ENCODE measurements around the gene RUVBL2.

- TF ChIP-seq TEAD4 (IDR thresholded peaks at IDR 0.05), result peak; percentile 16; the same call in 1 of the 2 replicates
- TF ChIP-seq NFIC (IDR thresholded peaks at IDR 0.05), result 0 out of 2 replicates have a peak, but pooled peaks have one; percentile 26
- TF ChIP-seq EP300 (IDR thresholded peaks at IDR 0.05; ENCODE audit: borderline replicate concordance), result peak; percentile 39; the same call in 1 of the 2 replicates
- TF ChIP-seq REST (IDR thresholded peaks at IDR 0.05; ENCODE audit: low read depth), result no peak
These were observed 48.5 kb downstream of the RUVBL2 start for GRCh38 chr19:49042177-49042576.

All from Ishikawa (cell line).